Lower lobe of right lung (tissue), 2 donors: Measurements from ENCODE around the gene CCL19. TPM values are rescaled to one million over a fixed set of nuclear protein-coding genes. Genes with fewer than 3 reads are reported as not detected.

Experiments used
- ATAC-seq, 2 donors: fragments of 200-7000 bp; cut with Tn5 transposase; one replicate each; pipeline ENCODE4 v1.9.1; 2020 to 2022; ENCODE audit warnings: mild to moderate bottlenecking in 2 of 2, moderate library complexity in 2 of 2
- DNase-seq: peaks from one replicate; pipeline ENCODE4 v3.0.0-alpha.2; 2020
- H3K27ac ChIP-seq: fragments of 200-600 bp; one replicate; pipeline ENCODE4 v1.8.0; 2022
- H3K27me3 ChIP-seq: fragments of 200-600 bp; one replicate; pipeline ENCODE4 v1.8.0; 2022; ENCODE audit warnings: low read depth
- H3K36me3 ChIP-seq: fragments of 200-600 bp; one replicate; pipeline ENCODE4 v1.8.0; 2022; ENCODE audit warnings: mild to moderate bottlenecking
- H3K4me1 ChIP-seq: fragments of 200-600 bp; one replicate; pipeline ENCODE4 v1.8.0; 2022
- H3K4me3 ChIP-seq: fragments of 200-600 bp; one replicate; pipeline ENCODE4 v1.8.0; 2022; ENCODE audit warnings: mild to moderate bottlenecking
- H3K9me3 ChIP-seq: fragments of 200-600 bp; one replicate; pipeline ENCODE4 v1.8.0; 2022
- CTCF ChIP-seq: fragments of 200-600 bp; IDR thresholded peaks from one replicate; pipeline ENCODE4 v1.8.0; 2022; ENCODE audit warnings: antibody characterized with exemption, mild to moderate bottlenecking
- intact Hi-C: fragments of 100-400 bp; cut with DNase I; formaldehyde crosslinking; loops from one replicate; pipeline ENCODE4 v1.11.0; 2022
- total RNA-seq: library from RNA; stranded (reverse); fragmentation: NEBNext Ultra II Directional; extraction: Animal tissue kit (Norgen Biotek cat#: 25700); gene quantifications from one replicate; pipeline ENCODE4 v1.2.1, GENCODE V29; 2021
- donor health status: DM: no; HTN: yes; CAD: no; lungs with severe emphysema.

CCL19 gene
- total RNA-seq, 1 donor from 2014 or later = 2.4 TPM

GRCh38 chr9:34648673-34649072 lies 42.4 kb downstream of the CCL19 start:
- Histone ChIP-seq H3K36me3 (peaks cover 29% of the 10 kb centered on the region), H3K9me3 (no peaks in the 10 kb centered on the region), H3K4me3 (no peak overlapping the region), H3K4me1 (peaks cover 43% of the 10 kb centered on the region), H3K27me3 (no peaks in the 10 kb centered on the region), H3K27ac (no peak overlapping the region)
- TF ChIP-seq CTCF = no peak
- DNase-seq (no peak), ATAC-seq (no peak)
- intact Hi-C loops = no loop called here

GRCh38 chr9:34647651-34648050 lies 43.4 kb downstream of the CCL19 start:
- Histone ChIP-seq H3K9me3 (no peaks in the 10 kb centered on the region), H3K27me3 (no peaks in the 10 kb centered on the region), H3K4me1 (peaks cover 35% of the 10 kb centered on the region), H3K27ac (peak overlapping the region; percentile 91), H3K36me3 (peaks cover 29% of the 10 kb centered on the region), H3K4me3 (peak overlapping the region; percentile 92)
- ATAC-seq (no peak), DNase-seq (no peak)
- intact Hi-C loops = no loop called here
- TF ChIP-seq CTCF = no peak

- no peaks in the 10 kb centered on the region for H3K9me3 ChIP-seq
- no peaks in the 10 kb centered on the region for H3K27me3 ChIP-seq
- H3K27ac ChIP-seq = peak overlapping the region; percentile 91
- no peak for TF ChIP-seq CTCF
- H3K4me1 ChIP-seq = peaks cover 29% of the 10 kb centered on the region
- H3K36me3 ChIP-seq = peaks cover 29% of the 10 kb centered on the region
- intact Hi-C loops = no loop called here
- peak in 1 of 2 donors; percentile 13 for ATAC-seq
- peak overlapping the region; percentile 92 for H3K4me3 ChIP-seq
- DNase-seq = no peak
Measured at GRCh38 chr9:34647084-34647403, 44.0 kb downstream of the CCL19 start.

GRCh38 chr9:34646211-34647083 lies 44.6 kb downstream of the CCL19 start, which contains the start of gene GALT:
Gene GALT, plus strand, starts transcription at chr9:34646675. Its CDS starts 30 bp downstream, at chr9:34646705.
- peak; percentile 97 for DNase-seq
- H3K27ac ChIP-seq = peak within 1 kb of the TSS; percentile 91
- H3K9me3 ChIP-seq = no peaks in the 10 kb centered on the region
- H3K27me3 ChIP-seq = no peaks in the 10 kb centered on the region
- peaks cover 25% of the 10 kb centered on the region for H3K4me1 ChIP-seq
- H3K36me3 ChIP-seq = peaks cover 29% of the 10 kb centered on the region
- peak; percentile 96 to 97 for ATAC-seq
- peak; percentile 52 for TF ChIP-seq CTCF
- H3K4me3 ChIP-seq = peak within 1 kb of the TSS; percentile 92
- intact Hi-C loops = no loop called here

- Histone ChIP-seq H3K27me3 (no peaks in the 10 kb centered on the region), H3K27ac (no peak overlapping the region), H3K36me3 (peaks cover 18% of the 10 kb centered on the region), H3K4me1 (peaks cover 17% of the 10 kb centered on the region), H3K4me3 (no peak overlapping the region), H3K9me3 (no peaks in the 10 kb centered on the region)
- DNase-seq (no peak), ATAC-seq (no peak)
- intact Hi-C loops = no loop called here
- no peak for TF ChIP-seq CTCF
Measured at GRCh38 chr9:34644766-34645314, 46.2 kb downstream of the CCL19 start.
